Measurements from ENCODE around the gene P2RY6. TPM values are rescaled to one million over a fixed set of nuclear protein-coding genes. Genes with fewer than 3 reads are reported as not detected.
A peak's percentile ranks its signal among the peaks of the same experiment; 100 is the strongest.

P2RY6 gene
- total RNA-seq, 4 donors from 2014 or later = 0.38 to 0.89 (median 0.38) TPM; not detected in 1

- 49% methylated on average over 6 of the region's 6 CpGs for WGBS
- Histone ChIP-seq H3K27me3 (no peaks in the 10 kb centered on the region), H3K4me1 (peaks cover 51% of the 10 kb centered on the region), H3K36me3 (no peaks in the 10 kb centered on the region), H3K27ac (peak overlapping the region; percentile 30), H3K9me3 (no peaks in the 10 kb centered on the region), H3K4me3 (peak overlapping the region; percentile 63)
- TF ChIP-seq EP300 (IDR thresholded peaks at IDR 0.05) = no peak
- no peak for TF ChIP-seq POLR2AphosphoS5 (IDR thresholded peaks at IDR 0.05)
- TF ChIP-seq POLR2A (IDR thresholded peaks at IDR 0.05) = no peak
- TF ChIP-seq, protein P1, sequence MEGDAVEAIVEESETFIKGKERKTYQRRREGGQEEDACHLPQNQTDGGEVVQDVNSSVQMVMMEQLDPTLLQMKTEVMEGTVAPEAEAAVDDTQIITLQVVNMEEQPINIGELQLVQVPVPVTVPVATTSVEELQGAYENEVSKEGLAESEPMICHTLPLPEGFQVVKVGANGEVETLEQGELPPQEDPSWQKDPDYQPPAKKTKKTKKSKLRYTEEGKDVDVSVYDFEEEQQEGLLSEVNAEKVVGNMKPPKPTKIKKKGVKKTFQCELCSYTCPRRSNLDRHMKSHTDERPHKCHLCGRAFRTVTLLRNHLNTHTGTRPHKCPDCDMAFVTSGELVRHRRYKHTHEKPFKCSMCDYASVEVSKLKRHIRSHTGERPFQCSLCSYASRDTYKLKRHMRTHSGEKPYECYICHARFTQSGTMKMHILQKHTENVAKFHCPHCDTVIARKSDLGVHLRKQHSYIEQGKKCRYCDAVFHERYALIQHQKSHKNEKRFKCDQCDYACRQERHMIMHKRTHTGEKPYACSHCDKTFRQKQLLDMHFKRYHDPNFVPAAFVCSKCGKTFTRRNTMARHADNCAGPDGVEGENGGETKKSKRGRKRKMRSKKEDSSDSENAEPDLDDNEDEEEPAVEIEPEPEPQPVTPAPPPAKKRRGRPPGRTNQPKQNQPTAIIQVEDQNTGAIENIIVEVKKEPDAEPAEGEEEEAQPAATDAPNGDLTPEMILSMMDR (IDR thresholded peaks at IDR 0.05) = no peak
- DNase-seq (ENCODE audit: low spot score in 2 of 2) = no peak
These were observed 40.8 kb downstream of the P2RY6 start for GRCh38 chr11:73312851-73313327.

DNA sequence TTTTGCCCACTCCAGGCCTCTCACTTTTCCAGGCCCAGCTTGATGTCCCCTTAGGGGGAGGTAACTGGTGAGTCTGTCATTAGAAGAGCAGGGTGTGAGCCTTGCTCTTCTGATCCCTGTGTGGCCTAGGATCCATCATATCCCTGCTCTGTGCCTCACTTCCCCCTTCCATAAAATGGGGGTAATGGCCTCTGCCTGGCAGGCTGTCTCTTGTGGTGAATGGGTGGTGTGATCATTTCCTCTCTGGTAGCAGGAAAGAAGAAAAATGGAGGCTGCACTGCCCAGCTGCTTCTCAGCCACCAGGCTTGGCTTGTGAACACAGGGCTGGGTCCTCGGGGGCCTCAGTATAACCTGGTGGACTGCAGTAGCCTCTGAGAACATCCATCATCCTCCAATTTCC is 41.5 kb downstream of the P2RY6 start:
- Histone ChIP-seq H3K4me1 (peaks cover 43% of the 10 kb centered on the region), H3K27me3 (no peaks in the 10 kb centered on the region), H3K9me3 (no peaks in the 10 kb centered on the region), H3K27ac (peak overlapping the region; percentile 5), H3K4me3 (peak overlapping the region; percentile 63), H3K36me3 (no peaks in the 10 kb centered on the region)
- WGBS = 40% methylated on average over 1 of the region's 1 CpG
- DNase-seq (ENCODE audit: low spot score in 2 of 2) = no peak
- TF ChIP-seq EP300 (IDR thresholded peaks at IDR 0.05) (no peak), POLR2A (IDR thresholded peaks at IDR 0.05) (no peak), POLR2AphosphoS5 (IDR thresholded peaks at IDR 0.05) (no peak)
- TF ChIP-seq, protein P1 (IDR thresholded peaks at IDR 0.05) = no peak

GRCh38 chr11:73314117-73314961 is 42.2 kb downstream of the P2RY6 start:
- Histone ChIP-seq H3K36me3 (no peaks in the 10 kb centered on the region), H3K27me3 (no peaks in the 10 kb centered on the region), H3K4me1 (peaks cover 39% of the 10 kb centered on the region), H3K9me3 (no peaks in the 10 kb centered on the region), H3K27ac (peak overlapping the region; percentile 5), H3K4me3 (peak overlapping the region; percentile 63)
- TF ChIP-seq POLR2AphosphoS5 (IDR thresholded peaks at IDR 0.05) = no peak
- TF ChIP-seq, protein P1 (IDR thresholded peaks at IDR 0.05) = no peak
- TF ChIP-seq EP300 (IDR thresholded peaks at IDR 0.05) = no peak
- TF ChIP-seq POLR2A (IDR thresholded peaks at IDR 0.05) = no peak
- WGBS = 42% methylated on average over 8 of the region's 11 CpGs
- no peak for DNase-seq (ENCODE audit: low spot score in 2 of 2)

- H3K27me3 ChIP-seq = no peaks in the 10 kb centered on the region
- H3K9me3 ChIP-seq = no peaks in the 10 kb centered on the region
- no peak for DNase-seq (ENCODE audit: low spot score in 2 of 2)
- peak overlapping the region; percentile 1 for H3K4me3 ChIP-seq
- H3K27ac ChIP-seq = peak overlapping the region; percentile 28
- TF ChIP-seq POLR2AphosphoS5 (IDR thresholded peaks at IDR 0.05) (no peak), POLR2A (IDR thresholded peaks at IDR 0.05) (no peak), EP300 (IDR thresholded peaks at IDR 0.05) (no peak)
- TF ChIP-seq, protein P1 (IDR thresholded peaks at IDR 0.05) = no peak
- peaks cover 39% of the 10 kb centered on the region for H3K4me1 ChIP-seq
- WGBS = 64% methylated on average over 9 of the region's 9 CpGs
- H3K36me3 ChIP-seq = no peaks in the 10 kb centered on the region
These were observed 43.3 kb downstream of the P2RY6 start for GRCh38 chr11:73315293-73316020.

DNA sequence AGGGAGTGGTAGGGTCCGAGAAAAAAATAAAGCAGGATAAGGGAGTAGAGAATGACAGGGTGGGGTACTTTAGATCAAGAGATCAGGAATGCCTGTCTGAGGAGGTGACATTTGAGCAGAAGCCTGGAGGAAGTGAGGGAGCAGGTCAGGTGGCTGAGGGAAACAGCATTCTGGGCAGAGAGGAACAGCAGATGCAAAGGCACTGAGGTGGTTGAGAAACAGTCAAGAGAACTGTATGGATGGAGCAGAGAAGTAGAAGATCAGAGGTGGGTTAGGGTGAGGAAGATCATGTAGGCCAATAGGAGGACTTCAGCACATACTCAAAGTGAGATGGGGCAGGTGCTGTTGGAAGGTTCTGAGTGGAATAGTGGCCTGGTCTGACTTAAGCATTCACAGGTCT is 44.3 kb downstream of the P2RY6 start:
- H3K27me3 ChIP-seq = no peaks in the 10 kb centered on the region
- no peaks in the 10 kb centered on the region for H3K36me3 ChIP-seq
- no peak overlapping the region for H3K4me3 ChIP-seq
- H3K4me1 ChIP-seq = peaks cover 48% of the 10 kb centered on the region
- WGBS = 93% methylated on average over 1 of the region's 1 CpG
- no peak for DNase-seq (ENCODE audit: low spot score in 2 of 2)
- H3K27ac ChIP-seq = no peak overlapping the region
- TF ChIP-seq POLR2A (IDR thresholded peaks at IDR 0.05) (no peak), EP300 (IDR thresholded peaks at IDR 0.05) (no peak), POLR2AphosphoS5 (IDR thresholded peaks at IDR 0.05) (no peak)
- TF ChIP-seq, protein P1 (IDR thresholded peaks at IDR 0.05) = no peak
- H3K9me3 ChIP-seq = no peaks in the 10 kb centered on the region

Data from suprapubic skin (tissue), 4 donors.